H1 (cell line): ENCODE data around the gene NLRP10.

Experiments used
- EZH2 ChIP-seq: fragments of 200-600 bp; sonication (generic); IDR thresholded peaks from 2 replicates; pipeline ENCODE4 v1.7.1; 2012; ENCODE audit warnings: low read depth, mild to moderate bottlenecking, moderate library complexity, low read length, inconsistent platforms; ENCODE audit not compliant: severe bottlenecking
- TF ChIP-seq, protein P1 (sequence below), 3 experiments: IDR thresholded peaks; 1 replicate in 2 of 3; 2 replicates in 1 of 3; pipeline versions ENCODE4 v1.5.1 to v1.6.1; 2011; ENCODE audit warnings: low read length in 3 of 3, mild to moderate bottlenecking in 3 of 3, inconsistent platforms in 2 of 3, low read depth in 1 of 3, moderate library complexity in 1 of 3; ENCODE audit not compliant: insufficient read depth in 1 of 3; ENCODE audit errors: control extremely low read depth in 1 of 3

DNA sequence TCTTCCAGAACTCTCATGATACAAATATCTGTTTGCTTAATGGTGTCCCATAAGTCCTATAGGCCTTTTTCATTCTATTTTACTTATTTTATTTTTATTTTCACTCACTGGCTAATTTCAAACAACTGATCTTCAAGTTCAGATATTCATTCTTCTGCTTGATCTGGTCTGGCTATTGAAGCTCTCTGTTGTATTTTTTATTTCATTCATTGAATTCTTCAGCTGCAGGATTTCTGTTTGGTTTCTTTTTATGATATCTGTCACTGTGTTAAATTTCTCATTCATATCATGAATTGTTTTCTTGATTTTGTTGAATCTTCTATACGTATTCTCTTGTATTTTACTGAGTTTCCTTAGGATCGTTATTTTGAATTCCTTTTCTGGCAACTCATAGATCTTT is 21.1 kb downstream of the NLRP10 start:
- TF ChIP-seq, protein P1, sequence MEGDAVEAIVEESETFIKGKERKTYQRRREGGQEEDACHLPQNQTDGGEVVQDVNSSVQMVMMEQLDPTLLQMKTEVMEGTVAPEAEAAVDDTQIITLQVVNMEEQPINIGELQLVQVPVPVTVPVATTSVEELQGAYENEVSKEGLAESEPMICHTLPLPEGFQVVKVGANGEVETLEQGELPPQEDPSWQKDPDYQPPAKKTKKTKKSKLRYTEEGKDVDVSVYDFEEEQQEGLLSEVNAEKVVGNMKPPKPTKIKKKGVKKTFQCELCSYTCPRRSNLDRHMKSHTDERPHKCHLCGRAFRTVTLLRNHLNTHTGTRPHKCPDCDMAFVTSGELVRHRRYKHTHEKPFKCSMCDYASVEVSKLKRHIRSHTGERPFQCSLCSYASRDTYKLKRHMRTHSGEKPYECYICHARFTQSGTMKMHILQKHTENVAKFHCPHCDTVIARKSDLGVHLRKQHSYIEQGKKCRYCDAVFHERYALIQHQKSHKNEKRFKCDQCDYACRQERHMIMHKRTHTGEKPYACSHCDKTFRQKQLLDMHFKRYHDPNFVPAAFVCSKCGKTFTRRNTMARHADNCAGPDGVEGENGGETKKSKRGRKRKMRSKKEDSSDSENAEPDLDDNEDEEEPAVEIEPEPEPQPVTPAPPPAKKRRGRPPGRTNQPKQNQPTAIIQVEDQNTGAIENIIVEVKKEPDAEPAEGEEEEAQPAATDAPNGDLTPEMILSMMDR (IDR thresholded peaks at IDR 0.05; ENCODE audit: control extremely low read depth in 1 of 3, insufficient read depth in 1 of 3, low read depth in 1 of 3, low read length in 3 of 3), result no peak
- no peak for TF ChIP-seq EZH2
